Stimulated activated effector memory CD8-positive, alpha-beta T cell treated with anti-CD3 and anti-CD28 coated beads, Interleukin-12 subunit alpha, Interleukin-12 subunit beta, amount 100 ng/mL, for 72 hours (primary cell): ENCODE measurements around the gene NLGN1.
"Not testable (repeated sequence)": the region's sequence is repeated elsewhere in the genome, so short reads cannot be mapped to it uniquely, and the experiment has no call there.

Experiments
- ATAC-seq: fragments of 150-1000 bp; cut with Tn5 transposase; 2 replicates; pipeline ENCODE4 v1.10.0; 2021
- DNase-seq, 2 donors: peaks; one replicate each; pipeline ENCODE4 v3.0.0; 2021 to 2022; ENCODE audit warnings: low spot score in 2 of 2
- H3K27ac Mint-ChIP-seq: one replicate; pipeline ENCODE4 v1.8.0; 2022; ENCODE audit warnings: mild to moderate bottlenecking, mixed read lengths
- H3K36me3 Mint-ChIP-seq: one replicate; pipeline ENCODE4 v1.8.0; 2022; ENCODE audit warnings: mild to moderate bottlenecking, mixed read lengths
- H3K4me1 Mint-ChIP-seq: one replicate; pipeline ENCODE4 v1.8.0; 2022; ENCODE audit warnings: mixed read lengths
- H3K4me3 Mint-ChIP-seq: one replicate; pipeline ENCODE4 v1.8.0; 2022; ENCODE audit warnings: mild to moderate bottlenecking, mixed read lengths
- H3K9me3 Mint-ChIP-seq: one replicate; pipeline ENCODE4 v1.8.0; 2022; ENCODE audit warnings: mixed read lengths

NLGN1 gene

DNA sequence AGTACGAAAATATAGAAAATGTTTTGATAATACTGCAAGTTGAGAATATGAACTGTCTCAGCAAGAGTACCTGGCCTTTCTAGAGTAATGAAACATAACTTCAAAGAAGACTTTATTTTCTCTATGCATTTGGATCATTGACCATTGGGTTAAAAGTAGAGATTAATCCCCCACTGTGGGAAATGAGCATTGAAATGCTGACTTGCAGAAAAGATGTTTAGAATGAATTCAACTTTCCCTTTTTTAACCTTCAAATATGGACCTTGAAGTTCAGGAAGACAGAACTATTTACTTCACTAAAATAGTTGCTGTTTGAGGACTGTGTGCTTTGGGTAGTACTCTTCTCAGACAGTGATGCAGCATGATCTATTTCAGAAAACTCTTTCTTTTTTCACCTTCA, 75.7 kb downstream of the NLGN1 start:
- Mint-ChIP-seq H3K27ac (no peak overlapping the region), H3K4me3 (no peak overlapping the region), H3K4me1 (no peaks in the 10 kb centered on the region), H3K9me3 (peaks cover 14% of the 10 kb centered on the region), H3K36me3 (no peaks in the 10 kb centered on the region)
- ATAC-seq (no peak), DNase-seq (no peak)

DNA sequence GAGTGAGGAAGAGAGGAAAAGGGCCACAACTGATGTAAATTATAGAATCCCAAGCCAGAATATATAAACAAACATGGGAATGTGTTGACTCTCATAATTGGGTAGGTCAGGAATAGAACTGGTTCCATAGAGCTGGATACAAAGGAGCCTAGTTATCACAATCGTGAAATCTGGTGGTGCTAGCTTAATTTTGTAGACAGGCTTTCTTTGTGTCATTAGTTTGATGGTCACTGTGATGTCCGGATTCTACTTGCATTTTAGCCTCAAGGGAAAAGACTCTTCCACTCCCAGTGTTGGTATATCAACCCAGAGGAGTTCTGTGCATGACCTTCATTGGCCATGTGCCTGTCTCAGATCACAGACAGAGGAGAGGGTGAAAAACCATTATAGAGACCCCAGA, 81.8 kb downstream of the NLGN1 start:
- H3K9me3 Mint-ChIP-seq: peaks cover 15% of the 10 kb centered on the region
- no peak for ATAC-seq
- H3K4me1 Mint-ChIP-seq: no peaks in the 10 kb centered on the region

DNA sequence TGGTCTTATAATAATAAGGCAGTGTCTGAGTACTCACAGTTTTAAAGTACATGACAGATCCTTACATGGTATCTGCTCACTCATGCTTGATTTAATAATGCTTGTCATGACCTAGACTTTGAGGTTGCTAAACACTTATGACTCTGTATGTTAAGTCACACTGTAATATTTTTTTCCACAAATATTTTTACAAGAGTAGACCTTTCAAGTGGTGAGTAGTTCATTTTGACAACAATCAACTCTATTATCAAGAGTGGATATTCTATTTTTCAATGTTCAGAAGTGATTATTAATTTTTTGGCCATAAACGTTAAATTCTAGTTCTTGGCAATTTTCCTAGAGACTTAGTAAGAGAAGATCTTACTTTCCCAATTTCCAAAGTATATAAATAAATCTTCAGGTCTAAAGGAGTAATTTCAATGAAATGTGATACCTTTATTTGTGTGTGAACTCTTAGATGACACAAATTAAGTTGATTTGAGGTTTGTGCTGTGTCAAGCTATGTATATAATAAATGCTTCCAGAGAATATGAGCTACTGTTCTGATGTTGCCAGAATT, 104.5 kb downstream of the NLGN1 start:
- DNase-seq (no peak), ATAC-seq (no peak)
- Mint-ChIP-seq H3K27ac (no peak overlapping the region), H3K36me3 (no peaks in the 10 kb centered on the region), H3K4me3 (no peak overlapping the region), H3K4me1 (no peaks in the 10 kb centered on the region), H3K9me3 (peaks cover 7% of the 10 kb centered on the region)

More for the DNA sequence above, 81.8 kb downstream of the NLGN1 start:
- Mint-ChIP-seq H3K27ac (no peak overlapping the region), H3K4me3 (no peak overlapping the region), H3K36me3 (no peaks in the 10 kb centered on the region)
- no peak for DNase-seq

DNA sequence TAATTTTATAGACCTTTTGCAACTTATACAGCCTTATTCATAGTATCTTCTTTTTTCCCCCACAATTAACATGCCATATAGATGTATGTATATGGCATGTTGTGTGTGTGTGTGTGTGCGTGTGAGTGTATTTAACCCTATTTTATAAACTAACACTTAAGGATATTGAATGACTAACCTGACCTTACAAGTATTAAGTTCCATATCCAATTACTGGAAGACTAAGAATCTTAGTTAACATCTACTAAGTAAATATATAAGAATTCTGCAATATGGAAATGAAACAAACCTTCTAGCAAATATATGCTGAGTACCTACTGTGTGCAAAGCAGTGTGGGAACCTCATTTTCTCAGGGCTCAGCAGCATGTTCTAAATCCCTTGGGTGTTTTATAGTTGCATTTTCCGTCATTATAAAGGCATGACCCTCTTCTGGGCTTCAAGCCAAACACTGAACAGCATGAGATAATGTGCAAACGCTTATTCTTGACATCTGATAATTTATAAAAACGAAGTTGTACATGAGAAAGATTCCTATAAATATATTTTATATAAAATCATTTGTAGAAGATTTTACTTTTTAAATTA, 105.5 kb downstream of the NLGN1 start:
- Mint-ChIP-seq H3K9me3 (peaks cover 7% of the 10 kb centered on the region), H3K36me3 (no peaks in the 10 kb centered on the region), H3K4me1 (no peaks in the 10 kb centered on the region), H3K27ac (no peak overlapping the region), H3K4me3 (no peak overlapping the region)
- DNase-seq: no peak
- no peak for ATAC-seq

DNA sequence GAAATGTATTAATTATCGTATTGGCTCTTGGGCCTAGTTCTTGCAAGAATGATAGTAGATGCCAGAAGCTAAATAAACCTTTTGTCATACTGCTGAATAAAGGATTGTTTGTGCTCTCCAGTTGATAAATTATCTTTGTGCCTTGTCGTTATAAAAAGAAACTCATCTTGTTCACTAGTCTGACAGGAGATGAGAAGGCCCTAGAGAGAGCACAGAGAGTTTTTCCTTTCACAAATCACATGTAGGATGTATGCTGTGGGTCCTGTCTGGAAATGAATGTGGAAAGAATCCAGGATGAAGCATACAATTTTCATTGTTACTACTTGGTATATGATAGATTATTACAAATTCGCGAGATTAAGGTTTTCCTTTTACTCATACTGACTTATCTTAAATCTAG, 113.0 kb downstream of the NLGN1 start:
- no peak overlapping the region for H3K27ac Mint-ChIP-seq
- no peaks in the 10 kb centered on the region for H3K4me1 Mint-ChIP-seq
- H3K36me3 Mint-ChIP-seq: no peaks in the 10 kb centered on the region
- DNase-seq (no peak), ATAC-seq (no peak)
- peaks cover under 1% of the 10 kb centered on the region for H3K9me3 Mint-ChIP-seq
- no peak overlapping the region for H3K4me3 Mint-ChIP-seq

DNA sequence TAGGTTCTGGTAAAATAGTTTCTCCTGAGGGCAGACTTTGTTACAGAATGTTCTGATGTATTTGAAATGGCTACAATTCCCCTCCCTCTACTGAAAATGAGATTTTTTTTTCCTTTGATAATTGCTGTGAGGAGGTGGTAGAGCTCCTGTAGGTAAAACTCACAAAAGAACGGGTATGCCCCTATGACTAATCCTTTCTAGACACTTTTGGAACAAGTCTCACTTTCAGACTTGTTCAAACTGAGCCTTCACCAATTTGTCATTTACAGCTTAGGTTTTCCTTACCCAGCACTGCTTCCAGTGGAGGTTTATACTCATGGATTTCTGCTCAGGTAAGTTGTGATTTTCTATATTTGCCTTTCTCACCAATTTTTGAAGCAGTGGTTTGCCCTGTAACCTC, 115.6 kb downstream of the NLGN1 start:
- Mint-ChIP-seq H3K27ac (no peak overlapping the region), H3K4me3 (no peak overlapping the region), H3K4me1 (no peaks in the 10 kb centered on the region), H3K9me3 (peaks cover 4% of the 10 kb centered on the region), H3K36me3 (no peaks in the 10 kb centered on the region)
- DNase-seq (no peak), ATAC-seq (peak; percentile 32)

DNA sequence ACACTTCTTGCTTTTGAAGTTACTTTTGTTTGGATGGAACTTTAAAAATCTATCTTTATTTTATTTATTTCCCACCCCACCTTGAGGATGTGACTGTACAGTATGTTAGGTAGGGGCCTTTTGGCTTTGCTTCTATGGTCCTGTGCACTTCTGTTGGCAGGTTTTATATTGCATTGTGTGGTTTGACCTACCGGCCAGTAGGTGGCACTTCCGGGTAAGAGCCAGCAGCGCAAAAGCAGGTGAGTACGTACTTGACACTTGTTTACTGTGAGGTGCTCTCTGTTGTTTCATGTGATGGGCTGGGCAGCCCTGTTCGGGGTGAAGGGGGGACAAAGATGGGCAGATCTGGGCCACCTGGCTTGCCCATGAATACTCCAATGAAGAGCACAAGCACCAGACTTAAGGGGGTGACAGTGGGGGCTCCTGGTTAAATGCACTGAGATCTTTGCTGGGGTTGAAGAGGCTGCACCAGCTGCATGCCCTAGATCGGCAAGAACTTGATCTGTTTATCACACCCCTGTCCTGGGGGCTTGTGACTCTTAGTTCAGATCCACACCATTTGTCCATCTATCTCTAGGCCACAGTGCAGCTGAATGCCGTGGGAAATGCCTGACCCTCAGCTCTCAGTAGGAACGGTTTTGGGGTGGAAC, 131.6 kb downstream of the NLGN1 start:
- Mint-ChIP-seq H3K9me3 (peaks cover 29% of the 10 kb centered on the region), H3K36me3 (no peaks in the 10 kb centered on the region), H3K27ac (no peak overlapping the region), H3K4me3 (no peak overlapping the region), H3K4me1 (no peaks in the 10 kb centered on the region)
- DNase-seq (no peak), ATAC-seq (no peak)

DNA sequence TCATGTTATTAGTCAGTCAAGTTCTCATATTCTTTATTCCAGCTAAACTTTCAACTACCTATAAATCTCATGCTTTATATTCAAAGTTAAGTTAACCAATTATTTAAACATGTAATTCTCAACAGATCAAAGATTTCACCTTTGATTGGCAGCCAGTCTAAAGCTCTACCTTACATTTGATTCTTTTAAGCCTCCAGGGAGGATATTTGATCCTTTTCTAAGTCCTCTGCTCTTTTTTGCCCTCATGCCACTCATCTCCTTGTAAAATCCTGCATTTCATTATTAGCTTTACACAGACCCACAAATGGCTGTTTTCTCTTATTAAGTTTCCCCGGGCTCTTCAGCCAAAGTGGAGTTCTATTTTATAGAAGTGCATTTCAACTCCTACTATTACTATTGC, 134.1 kb downstream of the NLGN1 start:
- no peak for DNase-seq
- no peak overlapping the region for H3K4me3 Mint-ChIP-seq
- no peaks in the 10 kb centered on the region for H3K4me1 Mint-ChIP-seq

DNA sequence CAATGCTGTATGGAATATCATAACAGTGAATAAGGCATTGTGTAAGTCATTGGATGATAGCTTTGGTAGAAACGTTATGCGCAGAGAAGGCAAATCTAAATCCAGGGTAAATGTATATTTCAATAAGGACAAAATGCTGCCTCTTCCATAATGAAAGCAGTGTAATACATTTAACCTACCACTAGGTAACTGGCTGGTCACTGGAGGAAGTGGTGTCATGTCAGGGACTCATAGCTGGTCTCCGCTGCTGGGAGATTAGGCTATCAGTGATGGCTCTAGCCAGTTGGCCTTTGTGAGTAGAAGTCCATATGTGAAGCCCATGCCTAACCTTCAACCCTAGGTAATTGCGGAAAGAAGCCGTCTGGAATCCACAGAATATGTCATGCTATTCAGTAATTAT, 140.9 kb downstream of the NLGN1 start:
- Mint-ChIP-seq H3K27ac (no peak overlapping the region), H3K36me3 (no peaks in the 10 kb centered on the region), H3K4me3 (no peak overlapping the region), H3K9me3 (no peaks in the 10 kb centered on the region), H3K4me1 (no peaks in the 10 kb centered on the region)
- ATAC-seq (no peak), DNase-seq (no peak)

More for the DNA sequence above, 134.1 kb downstream of the NLGN1 start:
- ATAC-seq: no peak
- H3K9me3 Mint-ChIP-seq: peaks cover 21% of the 10 kb centered on the region
- H3K27ac Mint-ChIP-seq: no peak overlapping the region
- H3K36me3 Mint-ChIP-seq: no peaks in the 10 kb centered on the region

DNA sequence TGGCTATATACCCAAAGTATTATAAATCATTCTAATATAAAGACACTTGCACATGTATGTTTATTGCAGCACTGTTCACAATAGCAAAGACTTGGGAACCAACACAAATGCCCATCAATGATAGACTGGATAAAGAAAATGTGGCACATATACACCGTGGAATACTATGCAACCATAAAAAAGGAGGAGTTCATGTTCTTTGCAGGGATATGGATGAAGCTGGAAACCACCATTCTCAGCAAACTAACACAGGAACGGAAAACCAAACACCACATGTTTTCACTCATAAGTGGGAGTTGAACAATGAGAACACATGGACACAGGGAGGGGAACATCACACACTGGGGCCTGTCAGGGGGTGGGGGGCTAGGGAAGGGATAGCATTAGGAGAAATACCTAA, 148.0 kb downstream of the NLGN1 start:
- not testable (repeated sequence) for DNase-seq, H3K4me1 Mint-ChIP-seq, H3K4me3 Mint-ChIP-seq, H3K9me3 Mint-ChIP-seq, H3K36me3 Mint-ChIP-seq, H3K27ac Mint-ChIP-seq, ATAC-seq

DNA sequence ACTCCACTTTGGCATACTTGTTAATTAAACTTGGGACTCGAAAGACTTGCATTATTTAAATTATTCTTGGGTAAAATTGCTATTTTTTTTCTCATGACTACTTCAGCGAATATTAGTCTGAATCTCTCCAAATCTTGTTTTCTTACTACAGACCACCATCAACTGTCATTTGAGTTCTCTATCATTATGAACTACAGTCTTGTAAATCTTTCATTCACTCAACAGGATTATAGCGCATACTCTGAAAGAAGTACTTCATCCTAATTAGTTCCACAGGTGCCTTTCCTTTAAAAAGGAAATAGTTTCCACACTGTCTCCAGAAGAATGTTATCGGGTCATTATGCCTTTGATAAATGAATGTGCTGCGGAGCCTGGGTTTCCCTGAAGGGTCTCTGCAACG, 149.5 kb downstream of the NLGN1 start:
- Mint-ChIP-seq H3K9me3 (peaks cover 10% of the 10 kb centered on the region), H3K36me3 (no peaks in the 10 kb centered on the region), H3K4me1 (no peaks in the 10 kb centered on the region), H3K27ac (no peak overlapping the region), H3K4me3 (no peak overlapping the region)
- ATAC-seq: no peak
- no peak for DNase-seq

DNA sequence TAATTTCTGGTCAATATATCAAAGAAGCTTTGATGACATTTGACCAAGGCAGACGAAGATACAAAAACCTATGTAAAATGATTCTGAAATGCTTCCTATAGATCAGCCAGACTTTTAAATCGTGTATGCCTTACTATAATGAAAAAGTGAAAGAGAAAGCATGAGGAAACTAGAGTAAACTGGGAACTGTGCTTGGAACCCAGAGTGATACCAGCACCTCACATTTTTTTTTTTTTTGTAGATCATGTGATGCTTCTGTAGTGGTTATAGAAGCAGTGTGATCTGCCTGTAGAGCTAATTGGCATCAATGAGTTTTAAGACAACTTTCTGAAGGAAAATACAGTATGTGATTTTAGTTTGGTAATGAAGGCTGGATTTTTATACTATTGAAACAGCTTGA, 150.7 kb downstream of the NLGN1 start:
- DNase-seq: no peak

DNA sequence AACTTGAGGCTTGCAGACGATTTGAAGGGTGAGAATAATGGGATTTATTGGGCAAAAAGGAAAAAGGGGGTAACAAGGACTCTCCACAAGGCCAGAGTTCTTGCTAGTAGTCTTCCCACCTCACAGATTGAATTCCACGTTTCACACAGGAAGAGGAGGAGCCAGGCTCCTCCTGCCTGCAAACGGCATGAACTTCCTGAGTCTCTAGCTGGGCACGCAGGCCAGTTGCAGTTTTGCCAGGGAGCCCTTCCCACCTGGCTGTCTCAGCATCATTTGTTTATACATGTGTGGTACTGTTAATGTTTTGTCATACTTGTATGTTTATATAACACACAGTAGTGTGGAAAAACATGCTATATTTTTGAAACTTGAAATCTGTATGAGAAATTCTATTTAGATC, 155.0 kb downstream of the NLGN1 start:
- H3K36me3 Mint-ChIP-seq: no peaks in the 10 kb centered on the region
- ATAC-seq (no peak), DNase-seq (no peak)
- peaks cover 7% of the 10 kb centered on the region for H3K9me3 Mint-ChIP-seq
- H3K27ac Mint-ChIP-seq: no peak overlapping the region
- H3K4me3 Mint-ChIP-seq: no peak overlapping the region
- no peaks in the 10 kb centered on the region for H3K4me1 Mint-ChIP-seq

More for the DNA sequence above, 150.7 kb downstream of the NLGN1 start:
- ATAC-seq: no peak
- no peak overlapping the region for H3K27ac Mint-ChIP-seq
- H3K4me3 Mint-ChIP-seq: no peak overlapping the region
- H3K36me3 Mint-ChIP-seq: no peaks in the 10 kb centered on the region
- peaks cover 14% of the 10 kb centered on the region for H3K9me3 Mint-ChIP-seq
- H3K4me1 Mint-ChIP-seq: no peaks in the 10 kb centered on the region

DNA sequence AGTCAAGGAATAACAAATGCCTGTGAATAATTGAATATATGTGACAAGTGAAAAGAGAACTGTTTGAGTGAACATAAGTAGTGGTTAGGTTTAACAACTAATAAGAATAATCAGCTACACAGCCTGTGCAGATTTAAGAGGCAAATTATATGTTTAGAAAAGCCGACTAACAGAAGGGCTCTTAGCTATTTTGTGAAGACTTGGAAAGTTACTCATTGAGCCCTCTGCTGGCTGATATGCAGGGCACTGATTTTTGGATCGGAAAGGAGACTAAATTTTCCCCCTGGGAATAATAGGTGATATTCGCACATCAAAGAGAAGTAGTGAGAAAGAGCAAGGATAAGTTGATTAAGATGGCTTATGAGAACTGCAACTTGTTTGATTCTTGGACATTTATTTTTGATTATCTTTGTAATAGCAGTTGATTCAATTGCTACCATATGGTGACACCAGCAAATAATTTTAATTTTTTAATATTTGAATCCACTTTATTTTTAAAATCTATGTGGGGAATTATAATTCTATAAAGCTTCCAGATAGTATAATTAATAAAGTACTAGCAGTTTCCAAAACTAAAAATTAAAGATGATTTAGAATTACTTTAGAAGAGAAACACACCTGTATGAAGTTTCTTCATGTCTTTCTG, 156.2 kb downstream of the NLGN1 start:
- DNase-seq: no peak
- no peak overlapping the region for H3K4me3 Mint-ChIP-seq
- no peaks in the 10 kb centered on the region for H3K36me3 Mint-ChIP-seq
- no peak overlapping the region for H3K27ac Mint-ChIP-seq
- no peak for ATAC-seq
- no peaks in the 10 kb centered on the region for H3K4me1 Mint-ChIP-seq
- H3K9me3 Mint-ChIP-seq: peaks cover 7% of the 10 kb centered on the region

DNA sequence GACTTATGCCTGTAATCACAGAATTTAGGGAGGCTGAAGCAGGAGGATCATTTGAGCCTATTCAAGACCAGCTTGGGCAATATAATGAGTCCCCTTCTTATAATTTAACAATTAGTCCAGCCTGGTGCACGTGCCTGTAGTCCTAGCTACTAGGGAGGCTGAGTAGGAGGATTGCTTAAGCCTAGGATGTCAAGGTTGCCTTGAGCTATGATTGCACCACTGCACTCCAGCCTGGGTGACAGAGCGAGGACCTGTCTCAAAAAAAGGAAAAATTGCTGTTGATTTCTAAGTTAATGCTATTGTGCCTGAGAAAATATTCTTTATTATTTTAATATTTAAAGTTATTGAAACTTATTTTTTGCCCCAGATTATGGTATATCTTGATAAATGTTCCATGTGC, 159.0 kb downstream of the NLGN1 start:
- Mint-ChIP-seq H3K4me3 (no peak overlapping the region), H3K27ac (no peak overlapping the region), H3K4me1 (no peaks in the 10 kb centered on the region), H3K36me3 (no peaks in the 10 kb centered on the region), H3K9me3 (peaks cover 7% of the 10 kb centered on the region)
- ATAC-seq (no peak), DNase-seq (no peak)

DNA sequence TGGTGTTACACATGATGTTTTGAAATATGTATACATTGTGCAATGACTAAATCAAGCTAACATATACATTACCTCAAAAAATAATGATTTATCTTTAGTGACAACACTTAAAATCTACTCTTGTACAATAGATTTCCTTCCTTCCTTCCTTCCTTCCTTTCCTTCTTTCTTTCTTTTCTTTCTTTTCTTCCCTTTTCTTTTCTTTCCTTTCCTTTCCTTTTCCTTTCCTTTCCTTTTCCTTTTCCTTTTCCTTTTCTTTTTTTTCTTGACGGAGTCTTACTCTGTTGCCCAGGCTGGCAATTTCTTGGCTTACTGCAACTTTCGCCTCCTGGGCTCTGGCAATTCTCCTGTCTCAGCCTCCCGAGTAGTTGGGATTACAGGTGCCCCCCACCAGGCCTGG, 170.5 kb downstream of the NLGN1 start:
- no peak overlapping the region for H3K4me3 Mint-ChIP-seq
- no peak overlapping the region for H3K27ac Mint-ChIP-seq
- H3K36me3 Mint-ChIP-seq: no peaks in the 10 kb centered on the region
- DNase-seq: no peak
- ATAC-seq: no peak
- H3K4me1 Mint-ChIP-seq: no peaks in the 10 kb centered on the region
- H3K9me3 Mint-ChIP-seq: peaks cover 21% of the 10 kb centered on the region
